Sciatic nerve (tissue), 2 donors: ENCODE results near the gene PLIN3. TPM values are rescaled to one million over a fixed set of nuclear protein-coding genes. Genes with fewer than 3 reads are reported as not detected.
"Not testable (repeated sequence)": the region's sequence is repeated elsewhere in the genome, so short reads cannot be mapped to it uniquely, and the experiment has no call there.

Source experiments
- ATAC-seq: fragments of 200-7000 bp; cut with Tn5 transposase; one replicate; pipeline ENCODE4 v1.9.1; 2020; ENCODE audit warnings: mild to moderate bottlenecking, moderate library complexity
- DNase-seq: peaks from one replicate; pipeline ENCODE4 v3.0.0-alpha.2; 2020; ENCODE audit warnings: low spot score
- intact Hi-C: fragments of 100-400 bp; cut with DNase I; formaldehyde crosslinking; loops from one replicate; pipeline ENCODE4 v1.14.2; 2022
- total RNA-seq: library from RNA; stranded (reverse); fragmentation: NEBNext Ultra II Directional; extraction: Animal tissue kit (Norgen Biotek cat#: 25700); gene quantifications from one replicate; pipeline ENCODE4 v1.2.1, GENCODE V29; 2021
- donor health status: DM: no; HTN: no; CAD: no.
- donor health status: DM: no; HTN: no; CAD: no.

PLIN3 gene
- total RNA-seq, 1 donor from 2014 or later = 32.1 TPM

DNA sequence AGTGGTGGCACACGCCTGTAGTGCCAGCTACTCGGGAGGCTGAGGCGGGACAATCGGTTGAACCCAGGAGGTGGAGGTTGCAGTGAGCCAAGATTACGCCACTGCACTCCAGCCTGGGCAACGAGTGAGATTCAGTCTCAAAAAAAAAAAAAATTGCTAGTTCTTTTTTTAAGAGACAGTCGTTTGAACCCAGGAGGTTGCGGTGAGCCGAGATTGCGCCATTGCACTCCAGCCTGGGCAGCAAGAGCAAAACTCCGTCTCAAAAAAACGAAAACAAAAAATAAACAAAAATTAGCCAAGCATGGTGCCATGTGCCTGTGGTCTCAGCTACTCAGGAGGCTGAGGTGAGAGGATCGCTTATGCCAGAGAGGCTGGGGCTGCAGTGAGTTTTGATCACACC is 33.4 kb upstream of the PLIN3 start:
- intact Hi-C loops, ATAC-seq, DNase-seq: not testable (repeated sequence)

DNA sequence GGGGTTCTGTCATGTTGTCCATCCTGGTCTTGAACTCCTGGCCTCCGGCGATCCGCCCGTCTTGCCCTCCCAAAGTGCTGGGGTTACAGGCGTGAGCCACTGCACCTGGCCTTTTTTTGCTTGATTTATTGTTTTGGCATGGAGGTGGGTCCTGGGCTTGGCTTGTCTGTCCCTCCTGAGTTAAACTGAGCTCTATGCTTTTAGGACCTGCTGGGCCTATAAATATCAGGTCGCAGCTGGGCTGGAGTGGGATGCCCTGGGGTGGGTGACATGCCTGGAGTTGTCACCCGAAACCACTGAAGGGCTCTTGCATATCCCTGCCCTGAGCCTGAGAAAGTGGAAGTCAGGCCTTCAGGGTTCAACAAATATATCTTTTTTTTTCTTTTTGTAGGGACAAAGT is 29.7 kb upstream of the PLIN3 start:
- ATAC-seq (no peak), DNase-seq (no peak)
- intact Hi-C loops = no loop called here

DNA sequence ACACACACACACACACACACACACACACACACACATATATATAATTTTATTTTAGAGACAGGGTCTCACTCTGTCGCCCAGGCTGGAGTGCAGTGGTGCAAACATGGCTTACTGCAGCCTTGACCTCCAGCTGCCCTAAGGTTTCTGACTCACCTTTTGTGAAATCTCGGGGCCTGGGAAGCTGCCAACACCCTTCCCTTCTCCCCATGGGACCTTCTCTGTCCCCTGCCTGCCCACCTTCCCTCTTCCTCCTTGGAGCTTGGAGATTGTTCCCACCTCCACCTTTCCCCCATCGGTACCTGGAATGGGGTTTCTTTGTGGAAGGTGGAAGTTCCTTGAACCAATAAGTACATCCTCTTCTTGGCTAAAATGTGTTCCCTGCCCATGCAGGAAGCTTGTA is 28.9 kb upstream of the PLIN3 start:
- DNase-seq = no peak
- intact Hi-C loops = no loop called here
- no peak for ATAC-seq

DNA sequence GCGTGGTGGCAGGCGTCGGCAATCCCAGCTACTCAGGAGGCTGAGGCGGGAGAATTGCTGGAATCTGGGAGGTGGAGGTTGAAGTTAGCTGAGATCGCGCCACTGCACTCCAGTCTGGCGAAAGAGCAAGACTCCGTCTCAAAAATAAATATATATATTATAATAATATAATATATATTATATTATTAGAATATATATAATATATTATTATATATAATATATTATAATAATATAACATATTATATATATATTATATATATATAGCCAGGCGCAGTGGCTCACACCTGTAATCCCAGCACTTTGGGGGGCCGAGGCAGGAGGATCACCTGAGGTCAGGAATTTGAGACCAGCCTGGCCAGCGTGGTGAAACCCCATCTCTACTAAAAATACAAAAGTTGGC is 25.5 kb upstream of the PLIN3 start:
- DNase-seq, ATAC-seq, intact Hi-C loops: not testable (repeated sequence)

DNA sequence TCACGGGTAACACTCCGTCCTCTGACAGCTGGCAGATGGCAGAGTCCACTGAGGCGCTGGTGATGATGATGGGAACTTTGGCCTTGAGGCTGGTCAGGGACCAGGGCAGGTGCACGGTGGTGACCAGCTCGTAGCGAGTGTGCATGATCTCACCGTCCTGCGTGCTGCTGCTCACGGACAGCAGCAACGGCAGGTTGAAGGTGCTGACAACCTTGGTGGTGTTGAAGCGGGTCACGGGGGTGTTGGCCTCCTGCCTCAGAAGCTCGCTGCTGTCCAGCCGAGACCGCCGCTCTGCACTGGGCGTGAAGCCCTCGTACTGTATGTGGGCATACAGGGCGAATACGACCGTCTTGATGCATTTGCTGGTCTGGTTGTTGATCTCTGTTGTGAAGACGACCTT is 23.6 kb upstream of the PLIN3 start:
- ATAC-seq (no peak), DNase-seq (no peak)
- intact Hi-C loops = no loop called here

DNA sequence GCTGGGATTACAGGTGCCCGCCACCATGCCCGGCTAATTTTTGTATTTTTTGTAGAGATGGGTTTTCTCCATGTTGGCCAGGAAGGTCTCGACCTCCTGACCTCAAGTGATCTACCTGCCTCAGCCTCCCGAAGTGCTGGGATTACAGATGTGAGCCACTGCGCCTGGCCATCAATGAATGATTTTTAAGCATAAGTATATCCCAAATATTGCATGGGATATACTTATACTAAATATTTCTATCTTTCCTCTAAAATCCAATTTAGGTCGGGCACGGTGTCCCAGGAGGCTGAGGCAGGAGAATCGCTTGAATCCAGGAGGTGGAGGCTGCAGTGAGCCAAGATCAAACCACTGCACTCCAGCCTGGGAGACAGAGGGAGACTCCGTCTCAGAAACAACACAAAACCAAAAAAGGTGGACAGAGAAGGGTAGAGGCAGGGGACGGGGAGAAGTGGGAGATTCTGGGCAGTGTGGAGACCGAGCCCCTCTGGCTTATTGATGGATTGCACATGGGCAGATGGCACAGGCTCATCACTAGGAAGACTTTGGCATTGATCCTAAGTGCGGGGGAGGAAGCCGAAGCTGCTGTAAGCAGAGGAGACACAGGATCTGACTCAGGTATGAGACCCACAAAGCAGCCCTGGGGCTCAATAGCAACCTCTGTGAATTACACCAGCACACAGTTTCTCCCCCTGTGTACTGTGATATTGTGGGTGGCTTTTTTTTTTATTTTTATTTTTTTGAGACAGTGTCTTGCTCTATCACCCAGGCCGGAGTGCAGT is 21.8 kb upstream of the PLIN3 start:
- DNase-seq (no peak), ATAC-seq (no peak)
- intact Hi-C loops = no loop called here

DNA sequence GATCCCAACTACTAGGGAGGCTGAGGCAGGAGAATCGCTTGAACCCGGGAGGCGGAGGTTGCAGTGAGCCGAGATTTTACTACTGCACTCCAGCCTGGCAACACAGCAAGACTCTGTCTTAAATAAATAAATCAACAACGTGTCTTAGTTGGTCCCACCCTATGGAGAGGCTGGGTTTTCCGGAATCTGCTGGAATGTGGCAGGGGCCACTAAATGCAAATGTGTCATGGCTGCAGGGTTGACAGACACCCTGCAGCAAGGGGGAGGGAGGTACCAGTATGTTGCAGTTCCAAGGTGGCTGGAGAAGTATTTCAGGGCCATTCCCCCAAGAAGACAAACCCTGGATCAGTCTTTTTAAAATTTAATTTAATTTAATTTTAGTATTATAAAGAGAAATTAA is 20.3 kb upstream of the PLIN3 start:
- intact Hi-C loops, ATAC-seq, DNase-seq: not testable (repeated sequence)

DNA sequence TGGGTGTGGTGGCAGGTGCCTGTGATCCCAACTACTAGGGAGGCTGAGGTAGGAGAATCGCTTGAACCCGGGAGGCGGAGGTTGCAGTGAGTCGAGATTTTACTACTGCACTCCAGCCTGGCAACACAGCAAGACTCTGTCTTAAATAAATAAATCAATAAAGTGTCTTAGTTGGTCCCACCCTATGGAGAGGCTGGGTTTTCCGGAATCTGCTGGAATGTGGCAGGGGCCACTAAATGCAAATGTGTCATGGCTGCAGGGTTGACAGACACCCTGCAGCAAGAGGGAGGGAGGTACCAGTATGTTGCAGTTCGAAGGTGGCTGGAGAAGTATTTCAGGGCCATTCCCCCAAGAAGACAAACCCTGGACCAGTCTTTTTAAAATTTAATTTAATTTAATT is 17.5 kb upstream of the PLIN3 start:
- intact Hi-C loops, ATAC-seq: not testable (repeated sequence)

DNA sequence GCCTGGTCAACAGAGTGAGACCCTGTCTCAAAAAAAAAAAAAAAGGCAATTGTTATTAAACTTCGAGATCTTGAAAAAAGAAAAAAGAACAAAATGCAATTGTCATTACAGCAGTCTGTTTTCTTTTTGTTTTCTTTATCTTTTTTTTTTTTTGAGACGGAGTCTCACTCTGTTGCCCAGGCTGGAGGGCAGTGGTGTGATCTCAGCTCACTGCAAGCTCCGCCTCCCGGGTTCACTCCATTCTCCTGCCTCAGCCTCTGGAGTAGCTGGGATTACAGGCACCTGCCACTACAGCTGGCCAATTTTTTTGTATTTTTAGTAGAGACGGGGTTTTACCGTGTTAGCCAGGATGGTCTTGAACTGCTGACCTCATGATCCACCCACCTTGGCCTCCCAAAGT is 15.4 kb upstream of the PLIN3 start:
- ATAC-seq, intact Hi-C loops: not testable (repeated sequence)

More for the DNA sequence above, 17.5 kb upstream of the PLIN3 start:
- not testable (repeated sequence) for DNase-seq

DNA sequence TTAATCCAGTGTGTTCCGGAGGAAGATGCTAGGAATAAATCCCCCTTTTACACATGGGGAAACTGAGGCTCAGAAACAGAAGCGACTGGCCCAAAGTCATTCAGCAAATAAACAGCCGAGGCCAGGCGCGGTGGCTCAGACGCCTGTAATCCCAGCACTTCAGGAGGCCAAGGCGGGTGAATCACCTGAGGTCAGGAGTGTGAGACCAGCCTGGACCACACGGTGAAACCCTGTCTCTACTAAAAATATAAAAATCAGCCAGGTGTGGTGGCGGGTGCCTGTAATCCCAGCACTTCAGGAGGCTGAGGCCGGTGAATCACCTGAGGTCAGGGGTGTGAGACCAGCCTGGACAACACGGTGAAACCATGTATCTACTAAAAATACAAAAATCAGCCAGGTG is 11.6 kb upstream of the PLIN3 start:
- ATAC-seq (no peak), DNase-seq (no peak)
- intact Hi-C loops = loop anchor here (10.0 kb wide), 1 partner anchor 156 kb away; no protein-coding TSS in a partner anchor

More for the DNA sequence above, 15.4 kb upstream of the PLIN3 start:
- DNase-seq = not testable (repeated sequence)

DNA sequence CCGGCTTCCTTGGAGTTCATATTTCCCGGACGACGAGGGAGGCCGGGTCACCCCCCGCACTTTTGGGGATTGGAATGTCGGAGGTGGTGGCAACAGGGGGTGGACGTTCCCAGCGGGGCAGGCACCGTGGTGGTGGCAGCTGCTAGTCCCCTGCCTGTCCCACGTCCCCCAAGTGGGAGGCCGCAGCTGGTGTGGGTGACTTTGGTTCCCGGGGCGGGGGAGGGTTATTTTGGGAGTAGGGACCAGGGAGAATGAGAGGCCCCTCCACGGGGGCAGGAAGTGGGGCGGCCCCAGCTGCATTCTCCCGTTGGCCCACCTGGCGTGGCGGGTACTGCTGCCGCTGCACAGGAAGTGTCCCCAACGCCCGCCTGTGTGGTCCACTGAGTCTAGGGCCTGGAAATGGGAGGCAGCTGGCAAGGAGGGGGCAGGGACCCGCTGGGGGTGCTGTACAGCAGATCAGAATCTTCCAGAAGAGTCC is 11.1 kb upstream of the PLIN3 start:
- DNase-seq (no peak), ATAC-seq (peak; percentile 16)
- intact Hi-C loops = loop anchor here (10.0 kb wide), 1 partner anchor 156 kb away; no protein-coding TSS in a partner anchor

DNA sequence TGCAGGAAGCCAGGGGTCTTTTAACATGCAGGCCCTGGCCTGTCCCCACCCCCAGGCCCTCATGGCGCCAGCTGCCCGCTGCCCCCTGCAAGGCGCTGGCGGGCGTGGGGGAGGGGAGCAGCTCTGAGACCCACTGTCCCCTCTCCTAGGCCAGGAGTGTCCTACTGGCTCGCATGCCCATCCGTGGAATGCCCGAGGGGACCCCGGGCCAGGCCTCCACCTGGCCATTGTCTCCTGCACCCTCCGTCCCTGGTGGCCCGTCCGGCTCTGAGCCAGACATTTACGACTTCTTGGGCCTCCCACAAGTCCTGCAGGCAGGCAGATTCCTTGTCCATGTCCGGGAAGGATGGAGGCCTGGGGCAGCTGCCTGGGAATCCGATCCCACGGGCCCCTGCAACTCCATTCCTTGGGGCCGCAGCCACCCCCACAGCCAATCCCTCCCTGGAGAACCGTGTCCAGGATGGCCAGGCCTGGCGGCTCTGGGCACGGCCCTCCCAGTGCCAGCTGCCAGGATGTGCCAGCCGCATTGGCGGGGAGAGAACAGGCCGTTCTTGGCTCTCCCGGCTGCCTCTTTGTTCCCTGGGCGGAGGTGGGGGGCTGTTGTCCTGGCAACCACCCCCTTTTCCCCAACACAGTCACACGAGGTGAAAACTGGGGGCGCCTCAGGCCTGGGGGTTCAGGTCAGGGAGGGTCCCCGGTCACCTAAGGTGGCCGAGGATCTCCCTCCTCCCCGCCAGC is 10.5 kb upstream of the PLIN3 start:
- intact Hi-C loops = loop anchor here (10.0 kb wide), 1 partner anchor 157 kb away; no protein-coding TSS in a partner anchor
- DNase-seq (no peak), ATAC-seq (peak; percentile 86)

DNA sequence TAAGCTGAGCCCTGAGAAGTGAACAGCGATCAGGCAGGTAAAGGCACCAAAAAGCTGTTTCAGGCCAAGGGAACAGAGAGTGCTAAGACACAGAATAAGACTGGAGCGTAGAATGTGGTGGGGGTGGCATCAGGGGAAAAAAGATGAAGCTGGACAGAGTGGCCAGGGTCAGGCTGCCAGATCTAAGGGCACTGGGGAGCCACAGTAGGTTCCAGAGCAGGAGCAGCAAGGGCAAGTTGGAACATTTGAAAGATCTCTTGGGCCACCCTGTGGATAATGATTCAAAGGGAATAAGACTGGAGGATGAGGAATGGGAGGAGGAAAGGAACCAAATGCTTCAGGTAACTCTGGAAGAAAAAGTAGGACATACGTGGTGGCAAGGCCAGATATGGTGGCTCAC is 6.5 kb upstream of the PLIN3 start:
- intact Hi-C loops = loop anchor here (5.0 to 10.0 kb wide), 2 partner anchors 38 to 161 kb away; no protein-coding TSS in a partner anchor
- ATAC-seq = no peak

DNA sequence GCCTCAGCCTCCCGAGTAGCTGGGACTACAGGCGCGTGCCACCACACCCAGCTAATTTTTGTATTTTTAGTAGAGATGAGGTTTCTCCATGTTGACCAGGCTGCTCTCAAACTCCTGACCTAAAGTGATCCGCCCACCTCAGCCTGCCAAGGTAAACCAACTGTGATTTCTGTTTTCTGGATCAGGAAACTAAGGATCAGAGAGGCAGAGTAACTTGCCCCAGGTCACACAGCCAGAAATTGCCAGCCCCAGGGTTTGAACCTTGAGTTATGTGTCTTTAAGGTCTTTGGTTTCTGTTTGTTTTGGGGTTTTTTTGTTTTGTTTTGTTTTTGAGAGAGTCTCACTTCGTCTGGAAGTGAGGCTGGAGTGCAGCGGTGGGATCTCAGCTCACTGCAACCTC is 4.2 kb upstream of the PLIN3 start:
- ATAC-seq = no peak
- DNase-seq = no peak
- intact Hi-C loops = loop anchor here (5.0 to 10.0 kb wide), 2 partner anchors 41 to 163 kb away; no protein-coding TSS in a partner anchor

More for the DNA sequence above, 6.5 kb upstream of the PLIN3 start:
- DNase-seq = no peak

DNA sequence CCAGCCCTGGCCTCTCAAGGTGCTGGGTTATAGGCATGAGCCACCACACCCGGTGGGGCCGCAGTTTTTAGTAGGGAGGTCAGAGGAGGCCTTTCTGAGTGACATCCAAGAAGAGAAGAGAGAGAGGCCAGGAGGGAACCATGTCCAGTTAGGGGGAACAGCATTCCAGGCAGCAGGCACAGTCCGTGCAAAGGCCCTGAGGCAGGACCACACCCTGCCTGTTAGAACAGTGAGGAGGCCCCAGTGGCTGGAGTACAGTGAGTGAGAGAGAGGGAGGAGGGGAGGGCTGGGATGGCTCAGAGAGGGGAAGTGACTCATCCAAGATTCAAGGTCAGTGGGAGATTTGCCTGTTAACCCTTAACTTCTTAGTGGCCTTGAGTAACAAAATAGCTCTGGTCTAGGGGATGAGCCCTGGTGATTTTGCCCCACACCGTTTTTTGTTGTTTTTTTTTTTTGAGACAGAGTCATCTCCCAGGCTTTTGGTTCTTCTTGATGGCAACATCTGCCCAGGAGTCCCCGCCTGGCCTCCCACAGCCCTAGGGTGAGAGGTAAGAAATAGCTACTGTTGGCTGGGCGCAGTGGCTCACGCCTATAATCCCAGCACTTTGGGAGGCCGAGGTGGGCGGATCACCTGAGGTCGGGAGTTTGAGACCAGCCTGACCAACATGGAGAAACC is 2.7 kb upstream of the PLIN3 start:
- ATAC-seq = no peak
- intact Hi-C loops = loop anchor here (5.0 to 10.0 kb wide), 2 partner anchors 42 to 165 kb away; no protein-coding TSS in a partner anchor
- no peak for DNase-seq

DNA sequence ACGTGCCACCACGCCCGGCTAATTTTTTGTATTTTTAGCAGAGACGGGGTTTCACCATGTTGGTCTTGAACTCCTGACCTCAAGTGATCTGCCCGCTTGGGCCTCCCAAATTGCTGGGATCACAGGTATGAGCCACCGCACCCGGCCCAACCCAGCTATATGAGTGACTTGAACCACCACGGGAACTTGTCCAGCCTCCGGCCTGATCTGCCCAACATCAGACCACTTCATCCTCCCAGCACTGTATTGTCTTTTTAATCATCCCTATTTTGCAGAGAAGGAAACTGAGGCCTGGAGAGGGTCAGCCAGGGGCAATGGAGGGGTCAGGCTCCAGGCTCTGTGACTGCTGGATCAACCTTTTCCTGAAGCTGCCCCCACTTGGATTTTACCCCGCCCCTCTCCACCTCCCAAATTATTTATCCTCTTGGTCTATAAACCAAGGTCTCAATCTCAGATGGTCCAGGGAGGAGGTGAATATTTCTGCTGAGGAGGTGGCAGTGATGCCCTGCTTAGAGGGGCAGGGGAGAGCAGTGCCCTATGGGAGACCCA is 893 bp upstream of the PLIN3 start:
- intact Hi-C loops = no loop called here
- no peak for ATAC-seq

DNA sequence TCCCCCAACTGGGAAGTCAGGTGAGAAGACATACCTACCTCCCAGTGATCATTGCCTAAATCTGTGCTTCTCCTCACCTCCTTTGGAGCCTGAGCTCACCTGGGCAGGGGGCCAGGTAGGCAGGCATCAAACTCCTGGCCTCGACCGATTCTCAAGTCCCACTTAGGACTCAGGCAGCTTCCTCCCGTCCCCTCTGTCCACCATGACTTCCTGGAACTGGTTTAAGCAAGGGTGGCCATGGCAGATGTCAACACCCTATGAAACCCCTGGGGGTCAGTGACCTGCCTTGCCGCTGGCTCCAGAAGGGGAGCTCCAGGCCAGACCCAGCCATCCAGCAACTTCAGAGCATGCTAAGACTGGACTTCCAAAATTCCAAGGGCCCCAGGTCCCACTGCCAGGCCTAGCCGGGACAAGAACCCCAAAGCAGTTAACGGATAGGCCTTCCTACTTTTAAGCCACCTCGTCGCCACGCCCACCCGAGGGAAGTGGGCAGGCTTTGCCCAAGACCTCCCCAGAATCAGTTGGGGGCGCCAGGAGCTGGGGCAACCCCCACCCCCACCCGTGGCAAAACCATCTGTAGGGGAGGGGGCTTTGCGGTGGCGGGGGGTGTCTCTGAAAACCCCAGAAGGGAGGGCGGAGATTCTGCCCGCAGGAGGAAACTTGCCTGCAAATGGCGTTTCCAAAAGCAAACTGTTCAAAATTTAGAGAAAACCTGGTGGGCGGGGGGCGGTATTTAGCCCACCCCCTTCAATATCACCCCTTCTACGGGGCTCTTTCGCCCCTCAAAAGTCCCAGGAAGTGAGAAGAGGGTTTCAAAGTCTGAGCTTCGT is 657 bp downstream of the PLIN3 start:
- intact Hi-C loops = no loop called here
- ATAC-seq (peak; percentile 62), DNase-seq (peak; percentile 83)

More for the DNA sequence above, 893 bp upstream of the PLIN3 start:
- no peak for DNase-seq

DNA sequence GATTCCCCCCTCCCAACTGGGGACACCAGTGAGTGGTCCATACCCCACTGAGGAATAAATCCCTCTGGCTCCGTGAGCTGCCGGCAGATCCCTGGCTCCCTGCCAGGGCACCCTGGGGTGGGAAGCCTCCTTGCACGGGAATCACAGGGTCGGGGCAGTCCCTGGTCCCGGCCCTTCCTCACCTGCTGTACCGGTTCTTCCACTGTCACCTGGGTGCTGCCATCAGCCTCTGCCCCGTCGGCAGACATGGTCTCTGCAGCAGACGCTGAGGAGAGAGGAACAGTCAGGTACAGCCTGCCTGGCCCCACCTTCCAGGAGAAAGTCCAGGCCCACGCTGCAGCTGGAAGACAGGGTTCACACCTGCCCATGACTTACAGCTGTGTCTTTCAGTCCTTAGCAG is 6.3 kb downstream of the PLIN3 start:
- ATAC-seq (no peak), DNase-seq (no peak)
- intact Hi-C loops = no loop called here
